Erythroblast (primary cell): Measurements from ENCODE around the gene GATA3.

Experiments
- GATA1 ChIP-seq: IDR thresholded peaks from 2 replicates; pipeline ENCODE4 v1.6.1; 2011; ENCODE audit warnings: low read depth, mild to moderate bottlenecking, control low read depth, low read length, moderate library complexity
- POLR2A ChIP-seq: IDR thresholded peaks from 2 replicates; pipeline ENCODE4 v1.6.1; 2011; ENCODE audit warnings: mild to moderate bottlenecking, low read length

GRCh38 chr10:8057636-8058273 is 3.3 kb downstream of the GATA3 start:
- no peak for TF ChIP-seq POLR2A
- no peak for TF ChIP-seq GATA1
